K562 (cell line): ENCODE measurements around the gene ETV4.

ENCODE experiments used
- BRF1 ChIP-seq: IDR thresholded peaks from 3 replicates; pipeline ENCODE4 v1.6.1; 2011; ENCODE audit warnings: borderline replicate concordance, mild to moderate bottlenecking; ENCODE audit not compliant: insufficient read length; ENCODE audit errors: extremely low read depth
- CTCF ChIP-seq, 3 experiments: IDR thresholded peaks in 2 of 3; conservative IDR thresholded peaks in 1 of 3; 2 replicates each; pipeline ENCODE4 v1.5.1; 2011 to 2012; ENCODE audit warnings: low read length in 3 of 3, mild to moderate bottlenecking in 3 of 3, control low read depth in 2 of 3, improper control_type of control experiment in 1 of 3, inconsistent platforms in 1 of 3, low read depth in 1 of 3, mixed read lengths in 1 of 3, moderate library complexity in 1 of 3; ENCODE audit not compliant: insufficient read depth in 2 of 3
- POLR2A ChIP-seq: fragments of 450-650 bp; conservative IDR thresholded peaks from 2 replicates; pipeline ENCODE4 v1.6.1; 2016
- STAT6 ChIP-seq: sonication (generic); formaldehyde crosslinking; IDR thresholded peaks from 2 replicates; pipeline ENCODE4 v1.8.1; 2023; ENCODE audit warnings: mild to moderate bottlenecking, missing genetic modification reagents
- ZNF785 ChIP-seq: fragments of 250-450 bp; sonication (Bioruptor Pico); IDR thresholded peaks from 2 replicates; pipeline ENCODE4 v1.4.0; 2020; ENCODE audit warnings: mild to moderate bottlenecking

GRCh38 chr17:43526886-43527648 lies 19.1 kb downstream of the ETV4 start:
- no peak for TF ChIP-seq STAT6 (CRISPR knock-in tag)
- peak; percentile 44; the same call in 1 of the 2 replicates for TF ChIP-seq POLR2A
- TF ChIP-seq CTCF (IDR thresholded peaks at IDR 0.05 in 2 of 3, conservative IDR thresholded peaks at IDR 0.05 in 1 of 3; ENCODE audit: insufficient read depth in 2 of 3, low read depth in 1 of 3, low read length in 3 of 3) = no peak
- no peak for TF ChIP-seq BRF1
- TF ChIP-seq ZNF785 (CRISPR knock-in tag) = no peak
